Measurements from ENCODE around the gene LEPR.

LEPR gene

GRCh38 chr1:65469889-65470340 lies 49.4 kb downstream of the LEPR start:
- no peaks in the 10 kb centered on the region for H3K9me2 ChIP-seq (ENCODE audit: low read depth, low read length)
- H3K4me2 ChIP-seq (ENCODE audit: low read length) = no peak overlapping the region
- H3K9me3 ChIP-seq (ENCODE audit: low read length) = no peaks in the 10 kb centered on the region

More at GRCh38 chr1:65469889-65470340, 49.4 kb downstream of the LEPR start:
- Histone ChIP-seq H3K4me3 (ENCODE audit: low read depth, low read length, poor library complexity, severe bottlenecking) (no peak overlapping the region), H3K27ac (ENCODE audit: low read depth, low read length, poor library complexity, severe bottlenecking) (no peak overlapping the region), H4K20me1 (ENCODE audit: insufficient read depth, low read length) (no peaks in the 10 kb centered on the region), H3K36me3 (ENCODE audit: insufficient read depth, low read length) (no peaks in the 10 kb centered on the region), H3K79me2 (ENCODE audit: insufficient read depth, low read length) (no peaks in the 10 kb centered on the region), H3F3A (ENCODE audit: insufficient read depth, low read length) (no peaks in the 10 kb centered on the region), H3K4me1 (ENCODE audit: insufficient read depth, low read length, severe bottlenecking) (peaks cover 8% of the 10 kb centered on the region), H2AFZ (ENCODE audit: low read length) (no peak overlapping the region), H3K27me3 (ENCODE audit: insufficient read depth, low read length) (no peaks in the 10 kb centered on the region), H3K9ac (ENCODE audit: low read length) (no peak overlapping the region)
- TF ChIP-seq EZH2 (IDR thresholded peaks at IDR 0.05; ENCODE audit: borderline replicate concordance, low read length) = no peak
- TF ChIP-seq, protein P1, sequence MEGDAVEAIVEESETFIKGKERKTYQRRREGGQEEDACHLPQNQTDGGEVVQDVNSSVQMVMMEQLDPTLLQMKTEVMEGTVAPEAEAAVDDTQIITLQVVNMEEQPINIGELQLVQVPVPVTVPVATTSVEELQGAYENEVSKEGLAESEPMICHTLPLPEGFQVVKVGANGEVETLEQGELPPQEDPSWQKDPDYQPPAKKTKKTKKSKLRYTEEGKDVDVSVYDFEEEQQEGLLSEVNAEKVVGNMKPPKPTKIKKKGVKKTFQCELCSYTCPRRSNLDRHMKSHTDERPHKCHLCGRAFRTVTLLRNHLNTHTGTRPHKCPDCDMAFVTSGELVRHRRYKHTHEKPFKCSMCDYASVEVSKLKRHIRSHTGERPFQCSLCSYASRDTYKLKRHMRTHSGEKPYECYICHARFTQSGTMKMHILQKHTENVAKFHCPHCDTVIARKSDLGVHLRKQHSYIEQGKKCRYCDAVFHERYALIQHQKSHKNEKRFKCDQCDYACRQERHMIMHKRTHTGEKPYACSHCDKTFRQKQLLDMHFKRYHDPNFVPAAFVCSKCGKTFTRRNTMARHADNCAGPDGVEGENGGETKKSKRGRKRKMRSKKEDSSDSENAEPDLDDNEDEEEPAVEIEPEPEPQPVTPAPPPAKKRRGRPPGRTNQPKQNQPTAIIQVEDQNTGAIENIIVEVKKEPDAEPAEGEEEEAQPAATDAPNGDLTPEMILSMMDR (IDR thresholded peaks at IDR 0.05; ENCODE audit: low read length) = no peak
